ENCODE data around the gene P3H2.
"Not testable (repeated sequence)": the region's sequence is repeated elsewhere in the genome, so short reads cannot be mapped to it uniquely, and the experiment has no call there.

GRCh38 chr3:190079173-190079572 is 41.5 kb downstream of the P3H2 start:
- TF ChIP-seq POLR2A (IDR thresholded peaks at IDR 0.05); CTCF (IDR thresholded peaks at IDR 0.05 in 4 of 5, conservative IDR thresholded peaks at IDR 0.05 in 1 of 5): not testable (repeated sequence)

Data from gastrocnemius medialis (tissue), 4 donors.